ENCODE measurements around the gene SH2B2. TPM values are rescaled to one million over a fixed set of nuclear protein-coding genes. Genes with fewer than 3 reads are reported as not detected.
A peak's percentile ranks its signal among the peaks of the same experiment; 100 is the strongest.

Gene SH2B2
- total RNA-seq, 4 donors from 2014 or later: 5.1 to 6.5 (median 5.6) TPM

- no peak overlapping the region for H3K4me3 ChIP-seq
- H3K27ac ChIP-seq: no peak overlapping the region
- H3K27me3 ChIP-seq: no peaks in the 10 kb centered on the region
- 75% methylated on average over 8 of the region's 18 CpGs for WGBS
- peaks cover 21% of the 10 kb centered on the region for H3K4me1 ChIP-seq
- no peaks in the 10 kb centered on the region for H3K36me3 ChIP-seq
- peak in 1 of 2 donors; percentile 51 for DNase-seq (ENCODE audit: low spot score in 2 of 2)
- H3K9me3 ChIP-seq: no peaks in the 10 kb centered on the region
- TF ChIP-seq POLR2A (IDR thresholded peaks at IDR 0.05) (no peak), POLR2AphosphoS5 (IDR thresholded peaks at IDR 0.05) (no peak)
Measured at GRCh38 chr7:102291056-102291915, 4.6 kb downstream of the SH2B2 start.

- Histone ChIP-seq H3K27ac (no peak overlapping the region), H3K27me3 (no peaks in the 10 kb centered on the region), H3K36me3 (no peaks in the 10 kb centered on the region), H3K9me3 (no peaks in the 10 kb centered on the region), H3K4me1 (peaks cover 19% of the 10 kb centered on the region), H3K4me3 (no peak overlapping the region)
- no peak for DNase-seq (ENCODE audit: low spot score in 2 of 2)
- WGBS: 65% methylated on average over 2 of the region's 2 CpGs
- TF ChIP-seq EP300 (IDR thresholded peaks at IDR 0.05) (no peak), CTCF (IDR thresholded peaks at IDR 0.05) (no peak)
Measured at GRCh38 chr7:102291916-102292267, 5.2 kb downstream of the SH2B2 start.

- Histone ChIP-seq H3K9me3 (no peaks in the 10 kb centered on the region), H3K4me1 (peaks cover 7% of the 10 kb centered on the region), H3K36me3 (no peaks in the 10 kb centered on the region), H3K4me3 (no peak overlapping the region), H3K27ac (no peak overlapping the region), H3K27me3 (no peaks in the 10 kb centered on the region)
- 31% methylated on average over 36 of the region's 36 CpGs for WGBS
- TF ChIP-seq POLR2AphosphoS5 (IDR thresholded peaks at IDR 0.05) (no peak), EP300 (IDR thresholded peaks at IDR 0.05) (no peak)
- DNase-seq (ENCODE audit: low spot score in 2 of 2): no peak
Measured at GRCh38 chr7:102292813-102293798, 6.4 kb downstream of the SH2B2 start.

- H3K4me3 ChIP-seq: no peak overlapping the region
- no peaks in the 10 kb centered on the region for H3K36me3 ChIP-seq
- H3K27ac ChIP-seq: no peak overlapping the region
- DNase-seq (ENCODE audit: low spot score in 2 of 2): no peak
- no peak for TF ChIP-seq POLR2A (IDR thresholded peaks at IDR 0.05)
- no peak for TF ChIP-seq CTCF (IDR thresholded peaks at IDR 0.05)
- TF ChIP-seq EP300 (IDR thresholded peaks at IDR 0.05): no peak
- TF ChIP-seq POLR2AphosphoS5 (IDR thresholded peaks at IDR 0.05): no peak
- H3K27me3 ChIP-seq: no peaks in the 10 kb centered on the region
- H3K4me1 ChIP-seq: no peaks in the 10 kb centered on the region
- no peaks in the 10 kb centered on the region for H3K9me3 ChIP-seq
- WGBS: 83% methylated on average over 2 of the region's 3 CpGs
Measured at GRCh38 chr7:102294589-102294988, 7.9 kb downstream of the SH2B2 start.

- Histone ChIP-seq H3K9me3 (no peaks in the 10 kb centered on the region), H3K36me3 (no peaks in the 10 kb centered on the region), H3K4me3 (no peak overlapping the region), H3K27ac (no peak overlapping the region), H3K27me3 (peaks cover 7% of the 10 kb centered on the region), H3K4me1 (no peaks in the 10 kb centered on the region)
- TF ChIP-seq POLR2A (IDR thresholded peaks at IDR 0.05): no peak
- TF ChIP-seq CTCF (IDR thresholded peaks at IDR 0.05): no peak
- no peak for DNase-seq (ENCODE audit: low spot score in 2 of 2)
- 80% methylated on average over 11 of the region's 12 CpGs for WGBS
Measured at GRCh38 chr7:102295346-102296178, 8.9 kb downstream of the SH2B2 start.

All from suprapubic skin (tissue), 4 donors.